ENCODE data around the gene TM9SF1. TPM values are rescaled to one million over a fixed set of nuclear protein-coding genes. Genes with fewer than 3 reads are reported as not detected.

The TM9SF1 gene
- total and polyA plus RNA-seq, 10 of the 15 experiments (the other 5 are each of a cell fraction or from before 2014, with no cell fraction given) = 7.2 to 39.2 (median 17.6) TPM

GRCh38 chr14:24164518-24164991 lies 30.7 kb downstream of the TM9SF1 start:
- BruUV-seq (replicated peaks) = no TSS peak
- intact Hi-C loops (cut with micrococcal nuclease; ENCODE audit: unreplicated experiment) = no loop called here
- no peaks in the 10 kb centered on the region for H4K20me1 ChIP-seq (ENCODE audit: control insufficient read depth, insufficient read depth)
- no peaks in the 10 kb centered on the region for H3K27me3 ChIP-seq (replicated peaks in 1 of 2; ENCODE audit: control insufficient read depth in 2 of 2, insufficient read depth in 2 of 2, low read length in 1 of 2)
- no peak for ATAC-seq
- FAIRE-seq = no peak
- POLR2A ChIA-PET = interaction anchor here (0.6 to 1.0 kb wide), 5 partner anchors 14 to 69 kb away, joined by 3 to 9 read pairs (median 3); partner anchors contain the start of gene PSME2
- RAD21 ChIA-PET (ENCODE audit: unreplicated experiment) = no interaction called here
- peaks cover 43% of the 10 kb centered on the region for H3K79me2 ChIP-seq (ENCODE audit: control insufficient read depth, insufficient read depth, low read length)
- peak overlapping the region; percentile 17; the same call in 1 of the 2 replicates for H3K9ac ChIP-seq (ENCODE audit: control insufficient read depth, insufficient read depth, low read length)
- no peak for DNase-seq (ENCODE audit: low read depth, low spot score)
- peaks cover 34 to 54% of the 10 kb centered on the region in 2 experiments for H3K36me3 ChIP-seq (ENCODE audit: control insufficient read depth in 2 of 2, insufficient read depth in 2 of 2, low read length in 1 of 2)
- WGBS (ENCODE audit: insufficient coverage, insufficient replicate concordance, low lambda C conversion rate, missing lambda C conversion rate) = 98% methylated on average over 14 of the region's 14 CpGs
- peaks cover 38% of the 10 kb centered on the region for H3K4me1 ChIP-seq (ENCODE audit: control insufficient read depth, insufficient read depth, low read length)
- H3K27ac ChIP-seq (ENCODE audit: control insufficient read depth, insufficient read depth) = no peak overlapping the region
- CTCF ChIA-PET = no interaction called here
- SMC1A ChIA-PET (ENCODE audit: uncharacterized antibody, unreplicated experiment) = no interaction called here
- H3K9me3 ChIP-seq (replicated peaks; ENCODE audit: control insufficient read depth, insufficient read depth, low read length) = no peaks in the 10 kb centered on the region
- in situ Hi-C loops (cut with MboI) = no loop called here
- no peak overlapping the region; the same call in 1 of the 2 replicates for H3K4me3 ChIP-seq
- H3K4me2 ChIP-seq (ENCODE audit: control insufficient read depth, insufficient read depth) = peak overlapping the region; percentile 90; the same call in 1 of the 2 replicates
- no peak for TF ChIP-seq NBN (IDR thresholded peaks at IDR 0.05)
- TF ChIP-seq NFXL1 (IDR thresholded peaks at IDR 0.05; ENCODE audit: borderline replicate concordance) = no peak
- TF ChIP-seq POLR2A (IDR thresholded peaks at IDR 0.05; ENCODE audit: low read depth, low read length) = peak; percentile 44; the same call in 1 of the 2 replicates
- TF ChIP-seq CBX3 (IDR thresholded peaks at IDR 0.05; ENCODE audit: borderline replicate concordance, low read depth) = no peak
- TF ChIP-seq E2F4 (IDR thresholded peaks at IDR 0.05; ENCODE audit: low read depth, low read length) = no peak
- 0 out of 3 replicates have a peak, but pooled peaks have one; percentile 11 for TF ChIP-seq POU2F2 (IDR thresholded peaks at IDR 0.05; ENCODE audit: borderline replicate concordance, low read depth, low read length)
- no peak for TF ChIP-seq LARP7 (IDR thresholded peaks at IDR 0.05)
- peak; percentile 11; the same call in 1 of the 2 replicates for TF ChIP-seq POLR2AphosphoS5 (IDR thresholded peaks at IDR 0.05; ENCODE audit: low read length)
- TF ChIP-seq ZBTB11 (CRISPR knock-in tag; IDR thresholded peaks at IDR 0.05) = no peak
- no peak for TF ChIP-seq ZNF207 (IDR thresholded peaks at IDR 0.05; ENCODE audit: borderline replicate concordance)
- H2AFZ ChIP-seq (ENCODE audit: control insufficient read depth, low read depth, low read length) = no peak overlapping the region

All from GM12878 (cell line).